Uterus (tissue), 2 donors: ENCODE data around the gene KCNT2.

Source experiments
- CTCF ChIP-seq, 4 experiments: fragments of 200-600 bp in 2 of 4; fragments of 450-650 bp in 2 of 4; sonication (generic) in 2 of 4; IDR thresholded peaks; one replicate each; pipeline ENCODE4 v1.5.1; 2016 to 2019; ENCODE audit warnings: antibody characterized with exemption in 4 of 4, mild to moderate bottlenecking in 2 of 4, moderate library complexity in 1 of 4
- POLR2A ChIP-seq, 2 donors: fragments of 450-650 bp; IDR thresholded peaks; one replicate each; pipeline ENCODE4 v1.6.1; 2016; ENCODE audit warnings: antibody characterized with exemption in 2 of 2, mild to moderate bottlenecking in 1 of 2, moderate library complexity in 1 of 2

- no peak for TF ChIP-seq CTCF (IDR thresholded peaks at IDR 0.05)
- no peak for TF ChIP-seq POLR2A (IDR thresholded peaks at IDR 0.05)
Observed at GRCh38 chr1:196466166-196466565, 142.1 kb downstream of the KCNT2 start.
